Measurements from ENCODE around the gene SYT8. TPM values are rescaled to one million over a fixed set of nuclear protein-coding genes. Genes with fewer than 3 reads are reported as not detected.
A peak's percentile ranks its signal among the peaks of the same experiment; 100 is the strongest.

SYT8 gene
- total and polyA plus RNA-seq, 2 experiments from 2014 or later = not detected

- Histone ChIP-seq H3K36me3 (no peaks in the 10 kb centered on the region), H3K4me3 (no peak overlapping the region), H3K27ac (no peak overlapping the region), H3K9me3 (ENCODE audit: low read depth) (no peaks in the 10 kb centered on the region), H3K27me3 (no peaks in the 10 kb centered on the region), H3K4me1 (ENCODE audit: low read depth) (no peaks in the 10 kb centered on the region)
- peak; percentile 61 to 90 for DNase-seq (ENCODE audit: low read depth in 1 of 2, low spot score in 1 of 2)
- no peak for TF ChIP-seq CTCF (IDR thresholded peaks at IDR 0.05; ENCODE audit: low read depth, low read length)
Measured at GRCh38 chr11:1863352-1864216, 28.8 kb downstream of the SYT8 start.

GRCh38 chr11:1864231-1864630, 29.4 kb downstream of the SYT8 start:
- Histone ChIP-seq H3K4me1 (ENCODE audit: low read depth) (no peaks in the 10 kb centered on the region), H3K27ac (no peak overlapping the region), H3K36me3 (no peaks in the 10 kb centered on the region), H3K4me3 (no peak overlapping the region), H3K27me3 (no peaks in the 10 kb centered on the region), H3K9me3 (ENCODE audit: low read depth) (no peaks in the 10 kb centered on the region)
- DNase-seq (ENCODE audit: low read depth in 1 of 2, low spot score in 1 of 2) = peak in 1 of 2 donors; percentile 36
- no peak for TF ChIP-seq CTCF (IDR thresholded peaks at IDR 0.05; ENCODE audit: low read depth, low read length)

- DNase-seq (ENCODE audit: low read depth in 1 of 2, low spot score in 1 of 2) = no peak
- H3K4me3 ChIP-seq = no peak overlapping the region
- H3K36me3 ChIP-seq = no peaks in the 10 kb centered on the region
- no peak for TF ChIP-seq CTCF (IDR thresholded peaks at IDR 0.05; ENCODE audit: low read depth, low read length)
- H3K9me3 ChIP-seq (ENCODE audit: low read depth) = no peaks in the 10 kb centered on the region
- no peak overlapping the region for H3K27ac ChIP-seq
- H3K27me3 ChIP-seq = peaks cover 3% of the 10 kb centered on the region
- H3K4me1 ChIP-seq (ENCODE audit: low read depth) = no peaks in the 10 kb centered on the region
Measured at GRCh38 chr11:1864831-1865665, 30.3 kb downstream of the SYT8 start.

GRCh38 chr11:1866226-1866625, 31.4 kb downstream of the SYT8 start:
- TF ChIP-seq CTCF (IDR thresholded peaks at IDR 0.05; ENCODE audit: low read depth, low read length) = no peak
- H3K9me3 ChIP-seq (ENCODE audit: low read depth) = no peaks in the 10 kb centered on the region
- peaks cover 8% of the 10 kb centered on the region for H3K27me3 ChIP-seq
- H3K36me3 ChIP-seq = no peaks in the 10 kb centered on the region
- H3K4me1 ChIP-seq (ENCODE audit: low read depth) = no peaks in the 10 kb centered on the region
- H3K27ac ChIP-seq = no peak overlapping the region
- H3K4me3 ChIP-seq = no peak overlapping the region
- DNase-seq (ENCODE audit: low read depth in 1 of 2, low spot score in 1 of 2) = no peak

GRCh38 chr11:1866776-1867175, 32.0 kb downstream of the SYT8 start:
- Histone ChIP-seq H3K4me1 (ENCODE audit: low read depth) (no peaks in the 10 kb centered on the region), H3K27me3 (peaks cover 8% of the 10 kb centered on the region), H3K27ac (no peak overlapping the region), H3K4me3 (no peak overlapping the region), H3K36me3 (no peaks in the 10 kb centered on the region), H3K9me3 (ENCODE audit: low read depth) (no peaks in the 10 kb centered on the region)
- no peak for TF ChIP-seq CTCF (IDR thresholded peaks at IDR 0.05; ENCODE audit: low read depth, low read length)
- no peak for DNase-seq (ENCODE audit: low read depth in 1 of 2, low spot score in 1 of 2)

All from cardiac muscle cell (in vitro differentiated cells and primary cell).